GM19455 (cell line): ENCODE data around the gene HYDIN.

ENCODE experiments used
- ATAC-seq: cut with Tn5 transposase; IDR thresholded peaks from one replicate; pipeline ENCODE4 v1.9.1; 2021; ENCODE audit not compliant: unreplicated experiment

HYDIN gene

DNA sequence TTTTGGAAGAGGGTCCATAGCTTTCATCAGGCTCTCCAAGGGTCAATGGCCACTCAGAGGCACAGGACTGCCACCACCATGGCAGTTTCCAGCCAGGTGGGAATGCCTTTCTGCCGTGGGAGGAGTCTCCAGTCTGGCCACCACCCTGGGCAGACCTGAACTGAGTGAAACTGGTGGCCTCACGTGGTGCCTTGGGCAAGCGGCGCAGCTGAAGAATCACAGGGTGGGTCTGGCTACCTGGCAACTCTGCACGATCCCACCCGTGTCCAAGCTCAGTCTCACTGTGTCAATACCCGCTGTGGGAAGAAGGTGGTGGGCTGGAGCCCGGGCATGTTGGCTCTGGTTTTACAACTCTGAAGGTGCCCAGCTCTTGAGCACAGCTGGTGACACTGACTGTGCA lies 461.4 kb downstream of the HYDIN start:
- ATAC-seq, result no peak

DNA sequence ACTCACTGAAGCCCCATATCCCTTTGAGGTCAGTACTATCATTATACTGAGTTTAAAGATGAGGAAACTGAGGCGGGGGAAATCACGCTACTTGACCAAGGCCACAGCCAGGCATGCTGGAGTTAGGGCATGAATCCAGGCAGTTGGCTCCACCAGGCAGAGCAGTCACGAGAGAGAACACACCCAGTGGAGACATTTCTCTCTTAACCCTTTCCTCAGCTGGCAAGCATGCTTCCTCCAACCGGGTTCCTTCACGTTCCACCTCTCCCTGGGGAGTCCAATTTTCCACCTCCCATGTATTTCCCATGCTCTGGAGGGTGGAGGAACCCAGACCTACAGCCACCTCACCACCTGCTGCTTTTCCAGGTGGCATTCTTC lies 462.3 kb downstream of the HYDIN start:
- ATAC-seq, result no peak

DNA sequence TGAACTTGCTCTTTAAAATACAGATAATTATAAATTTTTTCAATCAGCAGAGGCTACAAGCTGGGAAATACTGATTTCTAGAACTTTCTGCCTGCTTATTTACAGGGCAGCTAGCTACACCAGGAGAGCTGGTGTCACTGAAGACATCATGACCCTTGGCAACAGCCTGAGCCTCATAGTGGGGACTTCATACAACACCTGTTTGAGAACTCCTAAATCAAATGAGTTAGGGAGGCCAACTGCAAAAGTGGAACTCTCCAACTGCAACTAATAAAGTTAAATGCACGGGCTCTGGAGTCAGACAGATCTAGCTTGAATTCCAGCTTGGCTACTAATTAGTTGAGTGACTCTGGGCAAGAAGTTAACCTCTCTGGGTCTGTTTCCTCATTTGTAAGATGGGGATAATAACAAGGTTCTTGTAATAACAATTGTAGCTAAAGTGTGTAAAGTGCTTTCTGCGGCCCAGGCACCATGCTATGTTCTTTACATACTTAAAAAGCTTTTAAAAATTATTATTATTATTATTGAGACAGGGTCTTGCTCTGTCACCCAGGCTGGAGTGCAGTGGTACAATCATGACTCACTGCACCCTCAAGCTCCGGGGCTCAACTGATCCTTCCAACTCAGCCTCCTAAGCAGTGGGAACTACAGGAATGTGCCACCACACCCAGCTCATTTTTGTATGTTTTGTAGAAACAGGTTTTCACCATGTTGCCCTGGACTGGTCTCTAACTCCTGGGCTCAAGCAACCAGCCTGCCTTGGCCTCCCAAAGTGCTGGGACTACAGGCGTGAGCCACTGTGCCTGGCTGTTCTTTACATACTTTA lies 462.9 kb downstream of the HYDIN start:
- no peak for ATAC-seq

GRCh38 chr16:70766658-70767057 lies 463.9 kb downstream of the HYDIN start:
- ATAC-seq, result no peak

DNA sequence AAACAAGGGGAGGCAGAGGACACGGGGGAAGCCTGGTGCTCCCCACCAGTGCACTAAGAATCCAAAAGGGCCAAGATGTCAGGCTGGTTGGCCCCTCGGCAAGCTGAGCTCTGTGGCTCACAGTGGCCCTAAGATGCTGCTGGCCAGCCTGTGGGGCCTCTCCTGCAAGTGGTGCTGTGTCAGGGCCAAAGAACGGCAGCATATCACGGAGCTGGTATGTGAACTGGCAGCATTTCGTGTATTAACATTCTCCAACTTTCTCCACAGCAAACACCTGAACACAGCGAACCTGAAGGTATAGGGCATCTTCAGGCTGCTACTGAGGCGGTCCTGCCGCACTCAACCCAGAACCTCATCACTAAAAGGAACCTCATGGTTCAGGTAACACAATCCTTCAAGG lies 464.3 kb downstream of the HYDIN start:
- ATAC-seq, result no peak

DNA sequence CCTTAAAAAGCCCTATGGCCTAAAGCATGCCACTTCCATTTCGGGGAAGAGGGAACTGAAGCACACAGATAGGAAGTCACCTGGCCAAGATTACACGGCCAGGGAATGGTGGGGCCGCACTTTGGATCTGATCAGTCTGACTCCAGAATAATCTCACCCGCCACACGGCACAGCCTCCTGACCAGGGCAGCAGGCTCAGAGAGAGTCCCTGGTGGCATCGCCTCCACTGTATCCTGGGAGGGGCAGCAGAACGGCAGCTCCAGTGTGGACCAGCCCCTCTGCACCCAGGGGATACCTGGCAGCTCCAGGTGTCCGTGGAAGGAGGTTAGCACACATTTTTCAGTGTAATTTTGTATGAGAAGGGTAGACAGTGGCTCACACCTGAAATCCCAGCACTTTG lies 465.0 kb downstream of the HYDIN start:
- ATAC-seq, result no peak

DNA sequence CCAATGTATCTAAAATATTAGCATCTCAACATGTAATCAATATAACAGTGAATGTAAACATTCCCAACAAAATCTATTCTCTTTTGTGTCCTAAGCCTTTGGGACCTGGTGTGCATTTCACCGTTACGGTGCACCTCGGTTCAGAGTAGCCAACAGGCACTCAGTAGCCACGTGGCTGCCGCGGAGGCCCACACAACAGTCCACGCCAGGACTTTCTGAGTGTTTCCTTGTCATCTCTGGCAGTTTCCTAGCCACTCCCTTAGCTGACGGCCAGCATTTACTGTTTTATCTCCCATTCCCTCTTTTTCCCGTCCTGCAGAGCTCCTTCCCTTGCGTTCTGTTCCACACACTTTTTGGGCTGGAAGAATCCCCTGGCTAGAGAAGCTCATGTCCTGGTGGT lies 465.9 kb downstream of the HYDIN start:
- ATAC-seq, result no peak

DNA sequence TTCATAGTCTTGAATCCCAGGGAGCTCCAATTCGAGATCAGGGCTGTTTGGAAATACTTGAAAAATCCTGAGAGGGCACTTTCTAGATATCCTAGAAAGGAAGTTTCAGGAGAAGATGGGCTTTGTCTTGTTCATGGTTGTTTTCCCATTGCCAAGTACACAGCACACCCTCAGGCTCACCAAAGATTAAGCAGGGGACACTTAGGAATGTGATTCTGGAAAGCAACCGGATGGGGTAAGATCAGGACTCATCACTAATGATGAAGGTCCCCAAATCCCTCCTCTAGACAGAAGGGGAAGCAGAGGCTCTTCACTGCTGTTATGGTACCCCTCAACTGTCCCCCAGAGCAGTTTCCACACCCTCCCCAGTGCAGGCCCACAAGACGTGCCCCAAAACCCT lies 470.3 kb downstream of the HYDIN start:
- no peak for ATAC-seq

DNA sequence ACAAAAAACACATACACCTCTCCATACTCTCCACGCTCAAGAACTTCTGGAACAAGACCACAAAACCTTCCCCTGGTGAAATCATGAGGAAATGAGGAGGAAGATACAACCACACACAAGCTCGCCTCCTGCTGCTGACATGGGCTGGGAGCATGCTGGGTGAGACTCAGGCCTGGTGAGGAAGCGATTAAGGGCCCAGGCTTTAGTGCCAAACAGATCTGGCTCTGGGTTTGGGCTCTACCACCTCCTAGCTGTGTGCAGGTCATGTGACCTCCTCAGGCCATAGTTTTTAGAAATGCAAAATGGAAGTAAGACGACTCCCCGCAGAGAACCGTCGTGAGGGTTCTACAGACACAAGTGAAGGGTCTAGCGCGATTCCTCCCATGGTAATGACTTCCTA lies 470.9 kb downstream of the HYDIN start:
- no peak for ATAC-seq

- no peak for ATAC-seq
Measured at GRCh38 chr16:70758786-70759185, 471.7 kb downstream of the HYDIN start.
